B cell (primary cell): ENCODE data around the gene COQ8A. TPM values are rescaled to one million over a fixed set of nuclear protein-coding genes. Genes with fewer than 3 reads are reported as not detected.

ENCODE experiments used
- ATAC-seq: fragments of 200-7000 bp; cut with Tn5 transposase; one replicate; pipeline ENCODE4 v1.10.0; 2021; ENCODE audit warnings: low read depth, mild to moderate bottlenecking, moderate number of reproducible peaks, moderate library complexity
- CTCF ChIA-PET: fragments of 350-600 bp; sonication (Branson Sonifier 250); formaldehyde crosslinking; loops from one replicate; lab custom pipeline; 2021; ENCODE audit warnings: antibody characterized with exemption, inconsistent platforms; lab: Charles Lee
- POLR2A ChIA-PET: fragments of 350-600 bp; sonication (Branson Sonifier 250); formaldehyde crosslinking; loops from one replicate; lab custom pipeline; 2021; ENCODE audit warnings: antibody characterized with exemption; lab: Charles Lee
- DNase-seq: peaks from one replicate; pipeline ENCODE4 v3.0.0; 2013
- H2AFZ ChIP-seq: 2 replicates; pipeline ENCODE4 v1.6.1; 2012; ENCODE audit warnings: mild to moderate bottlenecking, low read depth, low read length; ENCODE audit not compliant: insufficient read depth, poor library complexity, severe bottlenecking
- H3K27ac ChIP-seq, 2 donors: 1 replicate in 1 of 2; 2 replicates in 1 of 2; pipeline ENCODE4 v1.5.1; 2012 to 2013; ENCODE audit warnings: low read length in 2 of 2, mild to moderate bottlenecking in 2 of 2, moderate library complexity in 1 of 2
- H3K27me3 ChIP-seq, 4 experiments: fragments of 200-600 bp in 1 of 4; sonication (generic) in 1 of 4; replicated peaks in 1 of 4; 1 replicate in 2 of 4; 2 replicates in 2 of 4; pipeline versions ENCODE4 v1.6.1 to v1.7.0; 2013 to 2016; ENCODE audit warnings: low read length in 3 of 4, mild to moderate bottlenecking in 2 of 4, mixed read lengths in 1 of 4, moderate library complexity in 1 of 4; ENCODE audit not compliant: insufficient read depth in 4 of 4, control insufficient read depth in 3 of 4; ENCODE audit errors: control extremely low read depth in 1 of 4
- H3K36me3 ChIP-seq, 2 experiments: replicated peaks in 1 of 2; 1 replicate in 1 of 2; 2 replicates in 1 of 2; pipeline versions ENCODE4 v1.6.1 to v1.7.1; 2013; ENCODE audit warnings: low read length in 1 of 2; ENCODE audit not compliant: insufficient read depth in 2 of 2, control insufficient read depth in 1 of 2; ENCODE audit errors: control extremely low read depth in 1 of 2, extremely low read depth in 1 of 2
- H3K4me1 ChIP-seq, 2 donors: fragments of 200-600 bp in 1 of 2; sonication (generic) in 1 of 2; 1 replicate in 1 of 2; 2 replicates in 1 of 2; pipeline versions ENCODE4 v1.5.1 to v1.6.1; 2013 to 2017; ENCODE audit warnings: low read length in 2 of 2; ENCODE audit not compliant: control insufficient read depth in 2 of 2, insufficient read depth in 2 of 2
- H3K4me2 ChIP-seq: replicated peaks from 2 replicates; pipeline ENCODE3; 2012; ENCODE audit warnings: mild to moderate bottlenecking, low read depth, low read length; ENCODE audit not compliant: poor library complexity, severe bottlenecking
- H3K4me3 ChIP-seq, 5 experiments: fragments of 200-600 bp in 1 of 5; sonication (generic) in 1 of 5; 1 replicate in 3 of 5; 2 replicates in 2 of 5; pipeline versions ENCODE4 v1.5.1 to v1.7.0; 2011 to 2016; ENCODE audit warnings: low read length in 4 of 5, mild to moderate bottlenecking in 4 of 5, low read depth in 2 of 5, control low read depth in 1 of 5, moderate library complexity in 1 of 5; ENCODE audit not compliant: insufficient read depth in 1 of 5; ENCODE audit errors: control extremely low read depth in 1 of 5, extremely low read depth in 1 of 5
- H3K79me2 ChIP-seq: fragments of 200-600 bp; sonication (generic); one replicate; pipeline ENCODE4 v1.6.0; 2016; ENCODE audit warnings: low read length; ENCODE audit not compliant: control insufficient read depth, insufficient read depth
- H3K9ac ChIP-seq: fragments of 200-600 bp; sonication (generic); 2 replicates; pipeline ENCODE4 v1.6.1; 2017; ENCODE audit warnings: mild to moderate bottlenecking, low read length, moderate library complexity
- H3K9me3 ChIP-seq, 3 donors: one replicate each; pipeline versions ENCODE4 v1.6.1 to v1.7.1; 2013; ENCODE audit warnings: low read length in 2 of 3; ENCODE audit not compliant: control insufficient read depth in 2 of 3, insufficient read depth in 1 of 3; ENCODE audit errors: control extremely low read depth in 1 of 3
- H4K20me1 ChIP-seq: 2 replicates; pipeline ENCODE4 v1.6.0; 2012; ENCODE audit warnings: mild to moderate bottlenecking, low read length; ENCODE audit not compliant: insufficient read depth, control insufficient read depth, poor library complexity, severe bottlenecking
- H3K27ac Mint-ChIP-seq: one replicate; pipeline ENCODE4 v1.8.0; 2021; ENCODE audit warnings: mixed read lengths
- H3K27me3 Mint-ChIP-seq: one replicate; pipeline ENCODE4 v1.8.0; 2021; ENCODE audit warnings: mixed read lengths
- H3K4me1 Mint-ChIP-seq: one replicate; pipeline ENCODE4 v1.8.0; 2021; ENCODE audit warnings: mixed read lengths
- H3K4me3 Mint-ChIP-seq: one replicate; pipeline ENCODE4 v1.8.0; 2021; ENCODE audit warnings: mixed read lengths
- H3K9me3 Mint-ChIP-seq: one replicate; pipeline ENCODE4 v1.8.0; 2022; ENCODE audit warnings: mixed read lengths; ENCODE audit not compliant: insufficient read depth
- EZH2 ChIP-seq: IDR thresholded peaks from 2 replicates; pipeline ENCODE4 v1.6.1; 2012; ENCODE audit warnings: borderline replicate concordance, low read depth, mild to moderate bottlenecking, moderate library complexity, low read length; ENCODE audit not compliant: insufficient read depth, poor library complexity, severe bottlenecking
- WGBS: methylation state at CpG from one replicate; pipeline ENCODE4 v1.1.5; 2013; ENCODE audit warnings: missing lambda C conversion rate; ENCODE audit not compliant: insufficient coverage; 5-methylcytosine and 5-hydroxymethylcytosine counted together
- intact Hi-C: fragments of 100-400 bp; cut with micrococcal nuclease; formaldehyde crosslinking; loops from one replicate; pipeline ENCODE4 v1.10.0; 2022
- polyA minus RNA-seq: library from RNA; depleted of rRNA, polyadenylated mRNA; stranded (reverse); fragments of >200 nt; gene quantifications from 2 replicates; pipeline ENCODE4 v1.2.3, GENCODE V29; 2012
- polyA plus RNA-seq: library from polyadenylated mRNA; depleted of rRNA; stranded (reverse); fragments of >200 nt; gene quantifications from 2 replicates; pipeline ENCODE4 v1.2.3, GENCODE V29; 2012
- total RNA-seq, 2 donors: library from RNA; stranded (reverse); fragments of 120-200 nt in 1 of 2; gene quantifications; 1 replicate in 1 of 2; 2 replicates in 1 of 2; pipeline versions ENCODE4 v1.2.3 to v1.2.4, GENCODE V29; 2013 to 2022
- TF ChIP-seq, protein P1 (sequence below): fragments of 200-600 bp; IDR thresholded peaks from one replicate; pipeline ENCODE4 v1.8.0; 2022; ENCODE audit warnings: antibody characterized with exemption, mild to moderate bottlenecking

COQ8A gene
- total RNA-seq (48.7 and 58.2 TPM in 2 replicates), polyA plus RNA-seq (44.3 and 62.5 TPM in 2 replicates), polyA minus RNA-seq (58.8 and 67.1 TPM in 2 replicates)
- total RNA-seq (2013) = 47.8 TPM

DNA sequence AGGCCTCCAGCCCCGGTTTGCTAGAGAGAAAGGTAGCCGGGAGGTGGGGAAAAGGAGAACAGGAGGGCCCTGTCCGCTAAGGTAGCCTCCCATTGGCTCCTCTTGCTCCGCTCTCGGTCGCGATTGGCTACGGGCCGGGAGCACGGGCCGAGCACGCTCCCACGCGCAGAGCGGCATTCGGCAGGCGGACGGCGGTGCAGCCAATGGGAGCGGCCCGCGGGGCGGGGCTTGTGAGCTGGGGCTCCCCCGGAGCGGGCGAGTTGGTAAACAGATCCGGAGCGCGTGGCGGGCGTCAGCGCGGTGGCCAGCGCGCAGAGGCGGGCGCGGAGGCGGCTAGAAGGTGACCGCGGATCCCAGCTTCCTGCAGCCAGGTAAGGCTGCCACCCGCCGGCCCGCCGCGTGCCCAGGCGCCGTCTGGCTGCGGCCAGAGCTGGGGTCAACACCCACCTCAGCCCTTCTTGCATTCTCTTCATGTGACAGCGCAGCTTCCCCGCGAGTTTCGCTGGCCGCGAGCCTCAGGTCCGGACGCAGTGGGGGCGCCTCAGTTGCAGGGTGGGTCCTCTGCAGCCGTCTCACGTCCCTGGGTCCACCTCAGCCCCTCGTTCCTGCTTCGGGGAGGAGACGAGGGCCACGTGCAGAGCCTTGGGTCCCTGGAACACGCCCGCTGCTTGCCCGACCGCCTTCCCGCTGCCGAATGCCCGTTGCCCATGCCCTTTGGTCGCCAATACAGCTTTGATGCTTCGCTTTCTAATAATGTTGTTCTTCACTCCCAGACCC lies at the start of gene COQ8A:
TSS of gene COQ8A (plus strand) at position 266 of the 777 bp plus-strand sequence. CDS start 21,092 bp downstream, outside the sequence.
- peak within 1 kb of the TSS; percentile 86 to 94 for H3K27ac ChIP-seq
- POLR2A ChIA-PET = interaction anchor here (1.2 to 1.9 kb wide), 4 partner anchors 10 to 534 kb away, joined by 3 to 5 read pairs (median 3); no protein-coding TSS in a partner anchor
- H3K9ac ChIP-seq = peak within 1 kb of the TSS; percentile 89
- peaks cover 60% of the 10 kb centered on the region for H3K4me1 Mint-ChIP-seq
- peak within 1 kb of the TSS; percentile 99 for H3K27ac Mint-ChIP-seq
- H3K9me3 ChIP-seq = peaks cover 0 to 7% (median 4%) of the 10 kb centered on the region in 3 donors
- H3K4me3 Mint-ChIP-seq = peak within 1 kb of the TSS; percentile 95
- WGBS = under 1% methylated on average over 73 of the region's 73 CpGs
- peaks cover 3% of the 10 kb centered on the region for H3K9me3 Mint-ChIP-seq
- intact Hi-C loops = loop anchor here (1.0 to 2.0 kb wide), 4 partner anchors 57 to 313 kb away; partner anchors contain the start of gene PSEN2
- H3K79me2 ChIP-seq = peaks cover 51% of the 10 kb centered on the region
- CTCF ChIA-PET = interaction anchor here (0.9 to 1.6 kb wide), 5 partner anchors 11 to 532 kb away, joined by 3 to 5 read pairs (median 3); partner anchors contain the start of genes PARP1 and PSEN2
- ATAC-seq = peak; percentile 92
- H2AFZ ChIP-seq = peak within 1 kb of the TSS; percentile 99
- peaks cover 45% of the 10 kb centered on the region for H4K20me1 ChIP-seq
- DNase-seq = peak; percentile 99
- no peaks in the 10 kb centered on the region for H3K27me3 ChIP-seq
- H3K4me3 ChIP-seq = peak within 1 kb of the TSS; percentile 78 to 93 (median 90)
- H3K4me2 ChIP-seq = peak within 1 kb of the TSS; percentile 80
- no peak for TF ChIP-seq EZH2
- TF ChIP-seq, protein P1, sequence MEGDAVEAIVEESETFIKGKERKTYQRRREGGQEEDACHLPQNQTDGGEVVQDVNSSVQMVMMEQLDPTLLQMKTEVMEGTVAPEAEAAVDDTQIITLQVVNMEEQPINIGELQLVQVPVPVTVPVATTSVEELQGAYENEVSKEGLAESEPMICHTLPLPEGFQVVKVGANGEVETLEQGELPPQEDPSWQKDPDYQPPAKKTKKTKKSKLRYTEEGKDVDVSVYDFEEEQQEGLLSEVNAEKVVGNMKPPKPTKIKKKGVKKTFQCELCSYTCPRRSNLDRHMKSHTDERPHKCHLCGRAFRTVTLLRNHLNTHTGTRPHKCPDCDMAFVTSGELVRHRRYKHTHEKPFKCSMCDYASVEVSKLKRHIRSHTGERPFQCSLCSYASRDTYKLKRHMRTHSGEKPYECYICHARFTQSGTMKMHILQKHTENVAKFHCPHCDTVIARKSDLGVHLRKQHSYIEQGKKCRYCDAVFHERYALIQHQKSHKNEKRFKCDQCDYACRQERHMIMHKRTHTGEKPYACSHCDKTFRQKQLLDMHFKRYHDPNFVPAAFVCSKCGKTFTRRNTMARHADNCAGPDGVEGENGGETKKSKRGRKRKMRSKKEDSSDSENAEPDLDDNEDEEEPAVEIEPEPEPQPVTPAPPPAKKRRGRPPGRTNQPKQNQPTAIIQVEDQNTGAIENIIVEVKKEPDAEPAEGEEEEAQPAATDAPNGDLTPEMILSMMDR = no peak
- H3K27me3 Mint-ChIP-seq = no peaks in the 10 kb centered on the region
- no peaks in the 10 kb centered on the region for H3K36me3 ChIP-seq
- H3K4me1 ChIP-seq = peaks cover 27 to 35% of the 10 kb centered on the region in 2 donors
